ENCODE measurements around the gene KIF20B. TPM values are rescaled to one million over a fixed set of nuclear protein-coding genes. Genes with fewer than 3 reads are reported as not detected.

The KIF20B gene
- total and polyA plus RNA-seq, 2 of the 8 experiments (the other 6 are each of a cell fraction or from before 2014, with no cell fraction given): 4.5 to 72.0 TPM

GRCh38 chr10:89666138-89666537 is 35.3 kb upstream of the KIF20B start (continued):
- no peak for TF ChIP-seq ATF2 (IDR thresholded peaks at IDR 0.05; ENCODE audit: low read length)
